ENCODE data around the gene HDAC9.
"Not testable (repeated sequence)": the region's sequence is repeated elsewhere in the genome, so short reads cannot be mapped to it uniquely, and the experiment has no call there.

Gene HDAC9

GRCh38 chr7:18952846-18953245 is 457.3 kb downstream of the HDAC9 start:
- H4K20me1 ChIP-seq (ENCODE audit: insufficient read depth): no peaks in the 10 kb centered on the region
- no peaks in the 10 kb centered on the region for H3K4me1 ChIP-seq (ENCODE audit: low read depth, poor library complexity, severe bottlenecking)
- no peak overlapping the region for H3K9ac ChIP-seq
- no peak overlapping the region for H3K4me3 ChIP-seq (IDR thresholded peaks at IDR 0.05; ENCODE audit: insufficient read depth, low read depth, low read length)
- TF ChIP-seq CTCF (conservative IDR thresholded peaks at IDR 0.05; ENCODE audit: low read depth, low read length): no peak
- H3K27me3 ChIP-seq (ENCODE audit: insufficient read depth, low read depth): no peaks in the 10 kb centered on the region
- H2AFZ ChIP-seq (ENCODE audit: low read depth): no peak overlapping the region
- no peaks in the 10 kb centered on the region for H3K79me2 ChIP-seq (ENCODE audit: insufficient read depth, low read depth)
- no peak overlapping the region for H3K27ac ChIP-seq
- H3K4me2 ChIP-seq: no peak overlapping the region
- H3K36me3 ChIP-seq (ENCODE audit: insufficient read depth): no peaks in the 10 kb centered on the region

- no peak for TF ChIP-seq CTCF (conservative IDR thresholded peaks at IDR 0.05; ENCODE audit: low read depth, low read length)
- no peaks in the 10 kb centered on the region for H3K4me1 ChIP-seq (ENCODE audit: low read depth, poor library complexity, severe bottlenecking)
- no peak overlapping the region for H2AFZ ChIP-seq (ENCODE audit: low read depth)
- H3K9ac ChIP-seq: no peak overlapping the region
- H3K27me3 ChIP-seq (ENCODE audit: insufficient read depth, low read depth): no peaks in the 10 kb centered on the region
- no peaks in the 10 kb centered on the region for H3K36me3 ChIP-seq (ENCODE audit: insufficient read depth)
- no peaks in the 10 kb centered on the region for H3K79me2 ChIP-seq (ENCODE audit: insufficient read depth, low read depth)
- no peak overlapping the region for H3K4me2 ChIP-seq
- H3K27ac ChIP-seq: no peak overlapping the region
- no peak overlapping the region for H3K4me3 ChIP-seq (IDR thresholded peaks at IDR 0.05; ENCODE audit: insufficient read depth, low read depth, low read length)
- no peaks in the 10 kb centered on the region for H4K20me1 ChIP-seq (ENCODE audit: insufficient read depth)
Observed at GRCh38 chr7:18958627-18959026, 463.1 kb downstream of the HDAC9 start.

- Histone ChIP-seq H3K27ac (no peak overlapping the region), H3K4me1 (ENCODE audit: low read depth, poor library complexity, severe bottlenecking) (no peaks in the 10 kb centered on the region), H3K9ac (no peak overlapping the region), H3K4me2 (no peak overlapping the region), H3K79me2 (ENCODE audit: insufficient read depth, low read depth) (no peaks in the 10 kb centered on the region), H2AFZ (ENCODE audit: low read depth) (no peak overlapping the region), H3K36me3 (ENCODE audit: insufficient read depth) (no peaks in the 10 kb centered on the region), H3K27me3 (ENCODE audit: insufficient read depth, low read depth) (no peaks in the 10 kb centered on the region), H4K20me1 (ENCODE audit: insufficient read depth) (no peaks in the 10 kb centered on the region), H3K4me3 (IDR thresholded peaks at IDR 0.05; ENCODE audit: insufficient read depth, low read depth, low read length) (no peak overlapping the region)
- no peak for TF ChIP-seq CTCF (conservative IDR thresholded peaks at IDR 0.05; ENCODE audit: low read depth, low read length)
Observed at GRCh38 chr7:18960725-18961124, 465.2 kb downstream of the HDAC9 start.

- Histone ChIP-seq H4K20me1 (ENCODE audit: insufficient read depth) (no peaks in the 10 kb centered on the region), H3K79me2 (ENCODE audit: insufficient read depth, low read depth) (no peaks in the 10 kb centered on the region), H3K36me3 (ENCODE audit: insufficient read depth) (no peaks in the 10 kb centered on the region), H2AFZ (ENCODE audit: low read depth) (no peak overlapping the region), H3K27me3 (ENCODE audit: insufficient read depth, low read depth) (no peaks in the 10 kb centered on the region), H3K4me2 (no peak overlapping the region), H3K9ac (no peak overlapping the region), H3K27ac (no peak overlapping the region), H3K4me3 (IDR thresholded peaks at IDR 0.05; ENCODE audit: insufficient read depth, low read depth, low read length) (no peak overlapping the region), H3K4me1 (ENCODE audit: low read depth, poor library complexity, severe bottlenecking) (no peaks in the 10 kb centered on the region)
- TF ChIP-seq CTCF (conservative IDR thresholded peaks at IDR 0.05; ENCODE audit: low read depth, low read length): no peak
Observed at GRCh38 chr7:18962031-18962430, 466.5 kb downstream of the HDAC9 start.

GRCh38 chr7:18965657-18966056 is 470.1 kb downstream of the HDAC9 start:
- TF ChIP-seq CTCF (conservative IDR thresholded peaks at IDR 0.05; ENCODE audit: low read depth, low read length): no peak
- Histone ChIP-seq H3K9ac (no peak overlapping the region), H4K20me1 (ENCODE audit: insufficient read depth) (no peaks in the 10 kb centered on the region)

GRCh38 chr7:18967755-18968154 is 472.2 kb downstream of the HDAC9 start:
- H3K27me3 ChIP-seq (ENCODE audit: insufficient read depth, low read depth); H2AFZ ChIP-seq (ENCODE audit: low read depth); H3K9ac ChIP-seq; H3K4me1 ChIP-seq (ENCODE audit: low read depth, poor library complexity, severe bottlenecking); H3K79me2 ChIP-seq (ENCODE audit: insufficient read depth, low read depth); H4K20me1 ChIP-seq (ENCODE audit: insufficient read depth); H3K36me3 ChIP-seq (ENCODE audit: insufficient read depth); H3K27ac ChIP-seq; H3K4me3 ChIP-seq (IDR thresholded peaks at IDR 0.05; ENCODE audit: insufficient read depth, low read depth, low read length); H3K4me2 ChIP-seq: not testable (repeated sequence)

More at GRCh38 chr7:18965657-18966056, 470.1 kb downstream of the HDAC9 start:
- H3K36me3 ChIP-seq (ENCODE audit: insufficient read depth): no peaks in the 10 kb centered on the region
- no peaks in the 10 kb centered on the region for H3K27me3 ChIP-seq (ENCODE audit: insufficient read depth, low read depth)
- no peak overlapping the region for H3K4me3 ChIP-seq (IDR thresholded peaks at IDR 0.05; ENCODE audit: insufficient read depth, low read depth, low read length)
- no peak overlapping the region for H3K4me2 ChIP-seq
- H3K27ac ChIP-seq: no peak overlapping the region
- H2AFZ ChIP-seq (ENCODE audit: low read depth): no peak overlapping the region
- no peaks in the 10 kb centered on the region for H3K79me2 ChIP-seq (ENCODE audit: insufficient read depth, low read depth)
- H3K4me1 ChIP-seq (ENCODE audit: low read depth, poor library complexity, severe bottlenecking): no peaks in the 10 kb centered on the region
